NT2/D1 (cell line): ENCODE measurements around the gene PNPLA6.
"Not testable (repeated sequence)": the region's sequence is repeated elsewhere in the genome, so short reads cannot be mapped to it uniquely, and the experiment has no call there.

Experiments used
- DNase-seq: peaks from one replicate; pipeline ENCODE4 v3.0.0-alpha.2; 2011; ENCODE audit warnings: low read depth, low spot score
- H3K27me3 ChIP-seq: 2 replicates; pipeline ENCODE4 v1.6.0; 2011; ENCODE audit warnings: mild to moderate bottlenecking; ENCODE audit not compliant: insufficient read length, insufficient read depth
- H3K36me3 ChIP-seq: 2 replicates; pipeline ENCODE4 v1.6.1; 2011; ENCODE audit warnings: mild to moderate bottlenecking, low read length, mixed read lengths; ENCODE audit not compliant: insufficient read depth, insufficient read length
- H3K4me1 ChIP-seq: 2 replicates; pipeline ENCODE4 v1.5.1; 2011; ENCODE audit not compliant: insufficient read depth, insufficient read length
- H3K4me3 ChIP-seq: 2 replicates; pipeline ENCODE4 v1.5.1; 2011; ENCODE audit warnings: low read depth; ENCODE audit not compliant: insufficient read length
- H3K9ac ChIP-seq: 2 replicates; pipeline ENCODE4 v1.6.0; 2011; ENCODE audit warnings: low read depth; ENCODE audit not compliant: insufficient read length
- H3K9me3 ChIP-seq: 2 replicates; pipeline ENCODE4 v1.5.1; 2011; ENCODE audit warnings: mild to moderate bottlenecking, low read length; ENCODE audit not compliant: insufficient read depth
- SUZ12 ChIP-seq: IDR thresholded peaks from 2 replicates; pipeline ENCODE4 v1.6.1; 2011; ENCODE audit not compliant: insufficient read length, insufficient read depth; ENCODE audit errors: extremely low read depth
- YY1 ChIP-seq: IDR thresholded peaks from 2 replicates; pipeline ENCODE4 v1.6.1; 2011; ENCODE audit not compliant: insufficient read length, insufficient read depth
- ZNF274 ChIP-seq: IDR thresholded peaks from 2 replicates; pipeline ENCODE4 v1.6.1; 2011; ENCODE audit warnings: mild to moderate bottlenecking, low read depth, low read length

Gene PNPLA6

DNA sequence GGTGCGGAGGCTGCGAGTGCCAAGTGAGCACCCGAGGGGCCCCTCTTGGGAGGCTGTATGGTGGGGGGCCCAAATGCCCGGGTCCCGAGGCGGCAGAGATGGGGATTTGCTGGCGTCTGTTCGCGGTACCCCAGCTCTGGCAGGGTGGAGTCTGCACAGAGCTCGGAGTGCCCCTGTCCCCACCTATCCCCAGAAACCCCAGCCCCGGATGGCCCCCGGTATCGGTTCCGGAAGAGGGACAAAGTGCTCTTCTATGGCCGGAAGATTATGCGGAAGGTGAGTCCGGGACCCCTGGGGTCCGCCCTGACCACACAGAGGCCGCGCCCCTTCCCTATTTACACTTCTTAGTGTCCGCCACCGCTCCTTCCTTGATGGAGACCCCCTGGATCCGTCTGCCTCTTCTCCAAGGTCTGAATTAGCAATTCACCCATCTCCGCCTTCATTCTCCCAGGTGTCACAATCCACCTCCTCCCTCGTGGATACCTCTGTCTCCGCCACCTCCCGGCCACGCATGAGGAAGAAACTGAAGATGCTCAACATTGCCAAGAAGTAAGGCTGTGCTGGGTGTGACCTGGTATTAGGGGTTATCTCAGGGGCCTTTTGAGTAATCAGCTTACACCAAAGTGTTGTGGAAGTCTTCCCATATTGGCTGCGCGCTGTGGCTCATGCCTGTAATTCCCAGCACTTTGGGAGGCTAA, 630 bp downstream of the PNPLA6 start:
- peaks cover 16% of the 10 kb centered on the region for H3K4me1 ChIP-seq
- no peaks in the 10 kb centered on the region for H3K9me3 ChIP-seq
- H3K4me3 ChIP-seq = peak overlapping the region; percentile 85
- no peak for DNase-seq
- TF ChIP-seq ZNF274 (no peak), YY1 (no peak), SUZ12 (no peak)
- no peaks in the 10 kb centered on the region for H3K27me3 ChIP-seq
- H3K36me3 ChIP-seq = peaks cover 43% of the 10 kb centered on the region
- H3K9ac ChIP-seq = peak overlapping the region; percentile 92

DNA sequence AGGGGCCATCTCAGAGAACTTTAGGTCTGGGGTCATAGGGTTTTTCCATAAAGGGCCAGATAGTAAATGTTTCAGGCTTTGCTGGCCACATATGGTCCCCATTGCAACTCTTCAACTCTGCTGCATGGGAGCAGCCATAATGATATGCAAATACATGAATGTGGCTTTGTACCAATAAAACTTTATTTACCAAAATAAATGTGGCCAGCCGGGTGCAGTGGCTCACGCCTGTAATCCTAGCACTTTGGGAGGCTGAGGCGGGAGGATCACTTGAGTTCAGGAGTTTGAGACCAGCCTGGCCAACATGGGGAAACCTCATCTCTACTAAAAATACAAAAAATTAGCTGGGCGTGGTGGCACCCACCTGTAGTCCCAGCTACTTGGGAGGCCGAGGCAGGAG, 3.5 kb downstream of the PNPLA6 start:
- not testable (repeated sequence) for H3K4me1 ChIP-seq, H3K9ac ChIP-seq, H3K27me3 ChIP-seq, H3K4me3 ChIP-seq, DNase-seq, H3K9me3 ChIP-seq
- peaks cover 51% of the 10 kb centered on the region for H3K36me3 ChIP-seq

DNA sequence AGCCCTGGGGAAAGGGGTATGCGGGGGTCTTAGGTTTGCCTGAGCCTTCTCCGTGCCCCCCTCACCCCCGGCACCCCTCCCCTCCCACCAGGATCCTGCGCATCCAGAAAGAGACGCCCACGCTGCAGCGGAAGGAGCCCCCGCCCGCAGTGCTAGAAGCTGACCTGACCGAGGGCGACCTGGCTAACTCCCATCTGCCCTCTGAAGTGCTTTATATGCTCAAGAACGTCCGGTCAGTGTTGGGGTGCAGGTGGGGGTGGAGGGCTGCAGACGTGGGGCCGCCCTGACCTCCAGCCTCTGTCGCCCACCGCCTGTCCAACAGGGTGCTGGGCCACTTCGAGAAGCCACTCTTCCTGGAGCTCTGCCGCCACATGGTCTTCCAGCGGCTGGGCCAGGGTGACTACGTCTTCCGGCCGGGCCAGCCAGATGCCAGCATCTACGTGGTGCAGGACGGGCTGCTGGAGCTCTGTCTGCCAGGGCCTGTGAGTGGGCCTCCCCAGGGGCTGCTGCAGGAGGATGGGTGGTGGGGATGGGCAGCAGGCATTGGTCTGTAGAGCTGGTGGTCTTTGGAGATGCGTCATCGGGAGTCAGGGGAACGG, 4.4 kb downstream of the PNPLA6 start:
- peaks cover 51% of the 10 kb centered on the region for H3K36me3 ChIP-seq
- no peak for TF ChIP-seq SUZ12
- no peak for TF ChIP-seq YY1
- no peak for TF ChIP-seq ZNF274
- H3K4me1 ChIP-seq = peaks cover 8% of the 10 kb centered on the region

DNA sequence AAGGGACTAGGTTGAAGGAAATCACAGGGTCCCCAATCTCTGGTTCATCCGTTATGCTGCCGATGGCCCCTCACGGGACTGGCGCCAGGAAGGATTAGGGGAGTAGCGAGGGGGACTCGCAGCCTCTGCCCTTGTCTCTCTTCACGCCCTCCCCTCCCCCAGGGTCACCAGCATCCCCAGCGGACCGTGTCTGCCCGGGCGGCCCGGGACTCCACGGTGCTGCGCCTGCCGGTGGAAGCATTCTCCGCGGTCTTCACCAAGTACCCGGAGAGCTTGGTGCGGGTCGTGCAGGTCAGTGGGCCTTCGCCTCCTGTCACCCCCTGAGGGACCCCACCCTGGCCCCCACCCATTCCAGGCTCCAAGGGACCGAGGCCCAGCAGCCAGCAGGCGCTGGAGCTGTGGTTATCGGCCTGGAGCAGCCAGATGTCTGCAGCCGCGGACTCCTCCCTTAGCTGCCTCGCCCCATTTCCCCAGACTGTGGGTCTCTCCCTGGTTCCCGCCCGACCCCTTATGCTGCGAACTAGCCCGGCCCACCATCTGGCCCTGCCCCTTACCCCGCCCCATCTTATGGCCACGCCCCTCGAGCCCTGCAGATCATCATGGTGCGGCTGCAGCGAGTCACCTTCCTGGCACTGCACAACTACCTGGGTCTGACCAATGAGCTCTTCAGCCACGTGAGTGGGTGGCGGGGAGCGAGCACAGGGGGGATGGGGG, 5.4 kb downstream of the PNPLA6 start:
- H3K9me3 ChIP-seq = no peaks in the 10 kb centered on the region
- H3K4me1 ChIP-seq = peaks cover 8% of the 10 kb centered on the region
- peak overlapping the region; percentile 66 for H3K9ac ChIP-seq
- peaks cover 55% of the 10 kb centered on the region for H3K36me3 ChIP-seq
- no peaks in the 10 kb centered on the region for H3K27me3 ChIP-seq
- peak; percentile 55 for DNase-seq
- peak overlapping the region; percentile 16 for H3K4me3 ChIP-seq
- TF ChIP-seq SUZ12 = no peak
- TF ChIP-seq ZNF274 = no peak
- no peak for TF ChIP-seq YY1

More for the DNA sequence above, 4.4 kb downstream of the PNPLA6 start:
- Histone ChIP-seq H3K27me3 (no peaks in the 10 kb centered on the region), H3K4me3 (no peak overlapping the region), H3K9ac (no peak overlapping the region), H3K9me3 (no peaks in the 10 kb centered on the region)
- DNase-seq = no peak

DNA sequence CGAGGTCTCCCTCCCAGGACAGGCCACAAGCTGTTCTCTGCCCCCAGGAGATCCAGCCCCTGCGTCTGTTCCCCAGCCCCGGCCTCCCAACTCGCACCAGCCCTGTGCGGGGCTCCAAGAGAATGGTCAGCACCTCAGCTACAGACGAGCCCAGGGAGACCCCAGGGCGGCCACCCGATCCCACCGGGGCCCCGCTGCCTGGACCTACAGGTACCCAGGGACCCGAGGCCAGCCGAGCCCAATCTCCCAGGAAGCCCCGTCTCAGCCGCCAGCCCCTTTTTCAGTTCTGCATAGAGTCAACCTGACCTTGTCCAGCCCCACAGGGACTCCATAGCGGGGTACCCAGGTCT, 5.9 kb downstream of the PNPLA6 start:
- no peak for DNase-seq

DNA sequence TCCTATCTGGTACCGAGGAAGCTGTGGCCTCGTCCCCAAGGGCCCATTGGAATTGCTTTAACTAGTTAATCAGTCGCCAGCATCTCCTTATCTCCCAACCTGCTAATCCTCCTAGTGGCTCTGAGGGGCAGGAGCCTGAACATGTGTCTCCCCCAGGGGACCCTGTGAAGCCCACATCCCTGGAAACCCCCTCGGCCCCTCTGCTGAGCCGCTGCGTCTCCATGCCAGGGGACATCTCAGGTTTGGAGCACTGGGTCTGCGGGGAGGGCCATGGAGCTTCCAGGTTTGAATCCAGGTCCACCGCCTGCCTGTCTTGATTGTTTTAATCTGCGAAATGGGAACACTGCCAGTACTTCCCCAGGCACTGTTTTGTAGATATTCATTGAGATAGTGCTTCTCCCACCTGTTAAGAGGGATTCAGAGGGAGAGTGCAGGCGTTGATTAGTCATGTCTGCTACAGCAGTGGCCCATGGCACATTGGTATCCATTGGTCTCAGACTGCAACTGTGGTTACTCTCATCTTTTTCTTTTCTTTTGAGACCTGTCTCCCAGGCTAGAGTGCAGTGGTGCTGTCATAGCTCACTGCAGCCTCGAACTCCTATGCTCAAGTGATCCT, 6.4 kb downstream of the PNPLA6 start:
- peak overlapping the region; percentile 66 for H3K9ac ChIP-seq
- H3K4me1 ChIP-seq = peaks cover 6% of the 10 kb centered on the region
- H3K36me3 ChIP-seq = peaks cover 49% of the 10 kb centered on the region
- no peaks in the 10 kb centered on the region for H3K27me3 ChIP-seq
- peak overlapping the region; percentile 16 for H3K4me3 ChIP-seq
- TF ChIP-seq ZNF274 (no peak), YY1 (no peak), SUZ12 (no peak)
- no peak for DNase-seq
- no peaks in the 10 kb centered on the region for H3K9me3 ChIP-seq

More for the DNA sequence above, 5.9 kb downstream of the PNPLA6 start:
- Histone ChIP-seq H3K36me3 (peaks cover 51% of the 10 kb centered on the region), H3K4me1 (peaks cover 6% of the 10 kb centered on the region), H3K27me3 (no peaks in the 10 kb centered on the region), H3K9ac (peak overlapping the region; percentile 66), H3K9me3 (no peaks in the 10 kb centered on the region), H3K4me3 (peak overlapping the region; percentile 16)
- TF ChIP-seq SUZ12 (no peak), ZNF274 (no peak), YY1 (no peak)
